Measurements from ENCODE around the gene REP15.
"Not testable (repeated sequence)": the region's sequence is repeated elsewhere in the genome, so short reads cannot be mapped to it uniquely, and the experiment has no call there.

Gene REP15

GRCh38 chr12:27703720-27704452, 7.6 kb downstream of the REP15 start:
- peak; percentile 96 for DNase-seq

- DNase-seq, result no peak
Observed at GRCh38 chr12:27705263-27705662, 9.0 kb downstream of the REP15 start.

- no peak for DNase-seq
Observed at GRCh38 chr12:27707216-27707615, 11.0 kb downstream of the REP15 start.

- DNase-seq, result no peak
Observed at GRCh38 chr12:27709212-27709931, 13.1 kb downstream of the REP15 start.

- peak; percentile 56 for DNase-seq
Observed at GRCh38 chr12:27709932-27710591, 13.8 kb downstream of the REP15 start.

- peak; percentile 90 for DNase-seq
Observed at GRCh38 chr12:27710592-27711316, 14.5 kb downstream of the REP15 start, which contains the start of gene MRPS35. Gene MRPS35, plus strand, starts transcription at chr12:27710832. Its CDS starts 12 bp downstream, at chr12:27710844.

- DNase-seq, result no peak
Observed at GRCh38 chr12:27711317-27711682, 15.1 kb downstream of the REP15 start.

GRCh38 chr12:27711967-27712366, 15.7 kb downstream of the REP15 start:
- DNase-seq, result no peak

GRCh38 chr12:27723212-27723611, 27.0 kb downstream of the REP15 start:
- no peak for DNase-seq

GRCh38 chr12:27730097-27730588, 33.9 kb downstream of the REP15 start:
- no peak for DNase-seq

- no peak for DNase-seq
Observed at GRCh38 chr12:27732281-27732680, 36.0 kb downstream of the REP15 start.

- DNase-seq, result peak; percentile 33
Observed at GRCh38 chr12:27733052-27733656, 36.9 kb downstream of the REP15 start.

GRCh38 chr12:27733791-27734190, 37.5 kb downstream of the REP15 start:
- no peak for DNase-seq

GRCh38 chr12:27734321-27734720, 38.1 kb downstream of the REP15 start:
- not testable (repeated sequence) for DNase-seq

GRCh38 chr12:27743601-27744000, 47.4 kb downstream of the REP15 start:
- no peak for DNase-seq

- DNase-seq, result not testable (repeated sequence)
Observed at GRCh38 chr12:27745734-27746133, 49.5 kb downstream of the REP15 start.
